HCT116 (cell line): ENCODE data around the gene ITPR1. TPM values are rescaled to one million over a fixed set of nuclear protein-coding genes. Genes with fewer than 3 reads are reported as not detected.

ENCODE experiments used
- ATAC-seq: fragments of 200-7000 bp; cut with Tn5 transposase; 2 replicates; pipeline ENCODE4 v1.9.1; 2020; ENCODE audit warnings: mild to moderate bottlenecking, moderate library complexity
- BruUV-seq: library from RNA; stranded (reverse); fragments of 400-500 nt; replicated peaks from 2 replicates; lab custom pipeline; 2021; lab: Mats Ljungman, UMichigan
- CTCF ChIA-PET: fragments of 300-600 bp; sonication (Branson Sonifier 250); formaldehyde crosslinking; loops from one replicate; lab custom pipeline; 2021; ENCODE audit warnings: antibody characterized with exemption; lab: Charles Lee
- POLR2A ChIA-PET: fragments of 300-600, 350-600 bp; sonication (Branson Sonifier 250); formaldehyde crosslinking; loops from one replicate; lab custom pipeline; 2021; ENCODE audit warnings: antibody characterized with exemption; lab: Charles Lee
- RAD21 ChIA-PET, 2 experiments: fragments of 300-600 bp; sonication (Branson Sonifier 250); formaldehyde crosslinking; loops; one replicate each; lab custom pipeline; 2023; ENCODE audit warnings: low total read pairs in 2 of 2; ENCODE audit not compliant: uncharacterized antibody in 2 of 2, unreplicated experiment in 2 of 2, low non-redundant PET in 1 of 2; lab: Charles Lee
- DNase-seq: peaks from one replicate; pipeline ENCODE4 v3.0.0-alpha.2; 2010; ENCODE audit warnings: low read depth, low spot score
- H2AFZ ChIP-seq: fragments of 200-600 bp; shearing (Covaris generic), sonication (generic); 2 replicates; pipeline ENCODE4 v1.6.1; 2017; ENCODE audit warnings: low read depth, mixed run types, mixed read lengths, antibody characterized with exemption, low read length; ENCODE audit not compliant: poor library complexity, severe bottlenecking
- H3K27ac ChIP-seq: 2 replicates; pipeline ENCODE4 v1.5.1; 2012; ENCODE audit warnings: low read depth, low read length
- H3K27me3 ChIP-seq: fragments of 200-600 bp; sonication (generic); 2 replicates; pipeline ENCODE4 v1.6.1; 2016; ENCODE audit warnings: mixed run types, low read length, mixed read lengths; ENCODE audit not compliant: insufficient read depth
- H3K36me3 ChIP-seq, 2 experiments: fragments of 200-500 bp in 1 of 2; fragments of 200-600 bp in 1 of 2; sonication (Bioruptor generic) in 1 of 2; sonication (generic) in 1 of 2; 2 replicates each; pipeline versions ENCODE4 v1.5.1 to v1.6.1; 2014 to 2016; ENCODE audit warnings: low read length in 2 of 2, inconsistent platforms in 1 of 2, mixed read lengths in 1 of 2, mixed run types in 1 of 2; ENCODE audit not compliant: insufficient read depth in 2 of 2, control insufficient read depth in 1 of 2
- H3K4me1 ChIP-seq, 2 experiments: fragments of 200-600 bp in 1 of 2; sonication (generic) in 1 of 2; 2 replicates each; pipeline versions ENCODE4 v1.5.1 to v1.6.1; 2012 to 2017; ENCODE audit warnings: low read length in 2 of 2, inconsistent platforms in 1 of 2, mild to moderate bottlenecking in 1 of 2, mixed read lengths in 1 of 2, mixed run types in 1 of 2, moderate library complexity in 1 of 2; ENCODE audit not compliant: insufficient read depth in 2 of 2, control insufficient read depth in 1 of 2
- H3K4me2 ChIP-seq: fragments of 200-600 bp; sonication (generic); 2 replicates; pipeline ENCODE4 v1.6.1; 2017; ENCODE audit warnings: mixed run types, low read length, mixed read lengths
- H3K4me3 ChIP-seq, 2 experiments: fragments of 200-600 bp in 1 of 2; sonication (generic) in 1 of 2; replicated peaks in 1 of 2; 2 replicates each; pipeline ENCODE4 v1.5.1; 2011 to 2016; ENCODE audit warnings: low read length in 2 of 2, control low read depth in 1 of 2, low read depth in 1 of 2, mild to moderate bottlenecking in 1 of 2, mixed read lengths in 1 of 2, mixed run types in 1 of 2
- H3K79me2 ChIP-seq: fragments of 200-600 bp; sonication (generic); 2 replicates; pipeline ENCODE4 v1.6.1; 2017; ENCODE audit warnings: mild to moderate bottlenecking, mixed run types, low read length, moderate library complexity, mixed read lengths; ENCODE audit not compliant: insufficient read depth
- H3K9ac ChIP-seq: fragments of 200-600 bp; sonication (generic); 2 replicates; pipeline ENCODE4 v1.6.1; 2016; ENCODE audit warnings: low read length, mixed read lengths
- H3K9me2 ChIP-seq: fragments of 200-600 bp; sonication (generic), shearing (Covaris generic); 2 replicates; pipeline ENCODE4 v1.6.1; 2017; ENCODE audit warnings: mixed run types, mild to moderate bottlenecking, moderate library complexity; ENCODE audit not compliant: insufficient read depth
- H3K9me3 ChIP-seq, 2 experiments: fragments of 200-500 bp in 1 of 2; fragments of 200-600 bp in 1 of 2; sonication (Bioruptor generic) in 1 of 2; sonication (generic) in 1 of 2; 2 replicates each; pipeline ENCODE4 v1.6.1; 2014 to 2017; ENCODE audit warnings: low read length in 2 of 2, mixed read lengths in 2 of 2, inconsistent platforms in 1 of 2, low read depth in 1 of 2, mild to moderate bottlenecking in 1 of 2, mixed run types in 1 of 2, moderate library complexity in 1 of 2; ENCODE audit not compliant: control insufficient read depth in 1 of 2, insufficient read depth in 1 of 2
- H4K20me1 ChIP-seq: fragments of 200-600 bp; sonication (generic), shearing (Covaris generic); 2 replicates; pipeline ENCODE4 v1.6.1; 2017; ENCODE audit warnings: mixed run types, mild to moderate bottlenecking, moderate library complexity; ENCODE audit not compliant: insufficient read depth
- EGR1 ChIP-seq: IDR thresholded peaks from 2 replicates; pipeline ENCODE4 v1.6.1; 2012; ENCODE audit warnings: low read depth
- FOSL1 ChIP-seq: IDR thresholded peaks from 2 replicates; pipeline ENCODE4 v1.6.1; 2012; ENCODE audit warnings: low read depth
- RAD21 ChIP-seq: IDR thresholded peaks from 2 replicates; pipeline ENCODE4 v1.6.1; 2012; ENCODE audit warnings: low read depth, mild to moderate bottlenecking
- SP1 ChIP-seq: IDR thresholded peaks from 2 replicates; pipeline ENCODE4 v1.6.1; 2012; ENCODE audit warnings: low read depth
- YY1 ChIP-seq: IDR thresholded peaks from 2 replicates; pipeline ENCODE4 v1.6.1; 2011; ENCODE audit warnings: low read length, low read depth, moderate library complexity, mild to moderate bottlenecking; ENCODE audit not compliant: insufficient replicate concordance; ENCODE audit errors: extremely low read depth
- intact Hi-C: fragments of 100-400 bp; cut with micrococcal nuclease; formaldehyde crosslinking; loops from 2 replicates; pipeline ENCODE4 v1.10.0; 2022
- total RNA-seq: library from RNA; stranded (reverse); gene quantifications from one replicate; pipeline ENCODE4 v1.2.1, GENCODE V29; 2021; ENCODE audit not compliant: unreplicated experiment
- TF ChIP-seq, protein P1 (sequence below): IDR thresholded peaks from 2 replicates; pipeline ENCODE4 v1.6.1; 2012

The ITPR1 gene
- total RNA-seq, 1 experiment from 2014 or later, result 9.2 TPM

DNA sequence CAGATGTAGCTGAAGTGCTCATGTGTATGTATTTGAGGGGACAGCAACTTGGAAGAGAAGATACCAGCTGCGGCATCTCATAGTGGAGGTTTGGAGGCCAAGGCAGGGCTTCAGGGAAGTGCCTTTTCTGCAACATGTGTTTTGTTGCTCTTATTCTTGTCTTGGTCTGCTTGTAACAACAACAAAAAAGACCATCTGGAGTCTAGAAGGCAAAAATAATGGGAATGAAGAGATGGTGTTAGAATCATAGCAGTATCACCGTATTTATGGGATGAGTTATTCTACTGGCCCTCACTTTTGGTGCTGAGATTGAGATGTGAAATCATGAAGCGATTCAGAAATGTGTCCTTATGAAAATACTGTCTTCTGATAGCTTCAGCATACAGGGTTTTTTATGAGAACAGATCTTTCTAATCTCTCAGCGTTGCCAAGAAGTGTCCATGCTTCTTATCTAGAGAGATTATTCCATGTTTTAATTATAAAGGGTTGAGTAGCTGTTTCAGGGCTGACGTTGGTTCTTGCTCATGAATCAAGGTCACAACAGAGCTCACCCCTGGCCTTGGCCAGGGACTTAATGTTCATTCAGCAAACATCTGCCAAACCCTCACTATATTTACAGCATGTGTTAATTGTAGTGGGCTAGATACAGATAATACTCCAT lies 58.0 kb downstream of the ITPR1 start:
- intact Hi-C loops, result no loop called here
- CTCF ChIA-PET, result no interaction called here

DNA sequence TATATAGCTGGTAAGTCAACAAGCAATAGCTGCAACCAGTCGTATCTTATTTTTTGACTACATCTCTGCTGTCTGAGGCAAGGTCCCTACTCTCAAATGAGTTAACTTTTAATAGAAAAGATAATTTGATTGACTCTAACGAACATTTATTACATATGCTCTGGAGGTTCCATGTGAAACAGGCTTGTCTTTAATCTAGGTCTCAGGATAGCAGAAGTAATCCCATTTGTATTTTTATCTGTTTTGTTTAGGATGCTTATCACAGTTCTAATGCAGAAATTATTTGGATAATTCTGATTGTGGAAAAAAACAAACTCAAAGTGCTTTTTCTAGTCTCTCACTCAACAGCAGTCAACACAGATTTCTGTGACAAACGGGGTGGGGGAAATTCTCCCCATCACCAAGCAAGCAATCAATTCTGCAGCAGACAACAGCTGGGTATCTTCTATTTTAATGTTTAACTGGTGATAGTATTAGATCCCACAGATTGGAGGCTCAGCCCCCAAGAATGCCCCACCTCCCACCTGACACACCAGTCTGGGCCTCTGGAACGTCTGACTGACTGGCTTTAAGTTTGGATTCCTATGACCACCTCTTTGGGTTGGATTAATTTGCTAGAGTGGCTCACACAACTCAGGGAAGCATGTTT lies 58.8 kb downstream of the ITPR1 start:
- Histone ChIP-seq H4K20me1 (no peaks in the 10 kb centered on the region), H3K4me1 (no peaks in the 10 kb centered on the region), H3K4me2 (no peak overlapping the region), H3K4me3 (no peak overlapping the region), H3K9me3 (no peaks in the 10 kb centered on the region), H3K27me3 (peaks cover 9% of the 10 kb centered on the region; the same call in 1 of the 2 replicates), H2AFZ (no peak overlapping the region), H3K9me2 (no peaks in the 10 kb centered on the region), H3K36me3 (no peaks in the 10 kb centered on the region), H3K9ac (no peak overlapping the region), H3K79me2 (no peaks in the 10 kb centered on the region), H3K27ac (no peak overlapping the region)
- RAD21 ChIA-PET, result no interaction called here
- ATAC-seq, result no peak
- intact Hi-C loops, result no loop called here
- POLR2A ChIA-PET, result no interaction called here
- BruUV-seq, result no TSS peak
- DNase-seq, result no peak
- no peak for TF ChIP-seq RAD21
- CTCF ChIA-PET, result no interaction called here

More for the DNA sequence above, 58.0 kb downstream of the ITPR1 start:
- ChIA-PET POLR2A (no interaction called here), RAD21 (no interaction called here)
- Histone ChIP-seq H3K27ac (no peak overlapping the region), H3K4me2 (no peak overlapping the region), H3K4me1 (no peaks in the 10 kb centered on the region), H3K9ac (no peak overlapping the region), H2AFZ (no peak overlapping the region), H3K9me2 (no peaks in the 10 kb centered on the region), H3K4me3 (no peak overlapping the region), H3K36me3 (no peaks in the 10 kb centered on the region), H3K9me3 (no peaks in the 10 kb centered on the region), H3K79me2 (no peaks in the 10 kb centered on the region), H3K27me3 (peaks cover 9% of the 10 kb centered on the region; the same call in 1 of the 2 replicates)
- DNase-seq (no peak), ATAC-seq (no peak)
- BruUV-seq, result no TSS peak
- TF ChIP-seq RAD21 (no peak), EGR1 (no peak), SP1 (no peak), FOSL1 (no peak), YY1 (no peak)
- TF ChIP-seq, protein P1, sequence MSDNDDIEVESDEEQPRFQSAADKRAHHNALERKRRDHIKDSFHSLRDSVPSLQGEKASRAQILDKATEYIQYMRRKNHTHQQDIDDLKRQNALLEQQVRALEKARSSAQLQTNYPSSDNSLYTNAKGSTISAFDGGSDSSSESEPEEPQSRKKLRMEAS, result no peak
- TF ChIP-seq, all 23 proteins: peak for 0
- H4K20me1 ChIP-seq, result no peaks in the 10 kb centered on the region
